ENCODE results near the gene CAPNS2. TPM values are rescaled to one million over a fixed set of nuclear protein-coding genes. Genes with fewer than 3 reads are reported as not detected.

The CAPNS2 gene
- total and polyA plus RNA-seq, 12 donors: 0.13 to 1.3 (median 0.33) TPM; not detected in 3

- H3K36me3 ChIP-seq (replicated peaks in 1 of 2): peaks cover 0 to 11% of the 10 kb centered on the region in 2 donors
- no peaks in the 10 kb centered on the region for H3K4me1 ChIP-seq (replicated peaks in 1 of 2)
- no peak overlapping the region for H3K27ac ChIP-seq
- no peak overlapping the region for H3K4me3 ChIP-seq
- DNase-seq: no peak
- no peaks in the 10 kb centered on the region for H3K27me3 ChIP-seq
- no peaks in the 10 kb centered on the region for H3K9me3 ChIP-seq (replicated peaks in 1 of 3)
- no peak for TF ChIP-seq CTCF (IDR thresholded peaks at IDR 0.05)
- no peak for TF ChIP-seq POLR2A (IDR thresholded peaks at IDR 0.05)
- WGBS, 4 donors: 74 to 84% (median 79%) methylated on average over 3 of the region's 3 CpGs
- intact Hi-C loops (cut with DNase I): no loop called here
Observed at GRCh38 chr16:55577887-55578286, 11.4 kb downstream of the CAPNS2 start.

GRCh38 chr16:55585631-55586030 lies 19.1 kb downstream of the CAPNS2 start:
- intact Hi-C loops (cut with DNase I): no loop called here
- WGBS, 4 donors: 69 to 84% (median 78%) methylated on average over 2 of the region's 2 CpGs
- Histone ChIP-seq H3K27me3 (no peaks in the 10 kb centered on the region), H3K4me3 (no peak overlapping the region), H3K9me3 (replicated peaks in 1 of 3) (no peaks in the 10 kb centered on the region), H3K27ac (no peak overlapping the region), H3K36me3 (replicated peaks in 1 of 2) (no peaks in the 10 kb centered on the region), H3K4me1 (replicated peaks in 1 of 2) (no peaks in the 10 kb centered on the region)
- TF ChIP-seq CTCF (IDR thresholded peaks at IDR 0.05) (no peak), POLR2A (IDR thresholded peaks at IDR 0.05) (no peak)
- no peak for DNase-seq

- Histone ChIP-seq H3K9me3 (replicated peaks in 1 of 3) (no peaks in the 10 kb centered on the region), H3K4me3 (no peak overlapping the region), H3K36me3 (replicated peaks in 1 of 2) (no peaks in the 10 kb centered on the region), H3K27me3 (no peaks in the 10 kb centered on the region), H3K27ac (no peak overlapping the region), H3K4me1 (replicated peaks in 1 of 2) (no peaks in the 10 kb centered on the region)
- no peak for TF ChIP-seq POLR2A (IDR thresholded peaks at IDR 0.05)
- TF ChIP-seq CTCF (IDR thresholded peaks at IDR 0.05): no peak
- intact Hi-C loops (cut with DNase I): no loop called here
- no peak for DNase-seq
- WGBS, 4 donors: 71 to 84% (median 76%) methylated on average over 6 of the region's 6 CpGs
Observed at GRCh38 chr16:55588799-55589198, 22.3 kb downstream of the CAPNS2 start.

GRCh38 chr16:55592306-55592705 lies 25.8 kb downstream of the CAPNS2 start:
- no peak overlapping the region for H3K27ac ChIP-seq

More at GRCh38 chr16:55592306-55592705, 25.8 kb downstream of the CAPNS2 start:
- Histone ChIP-seq H3K27me3 (peaks cover 4% of the 10 kb centered on the region), H3K4me3 (no peak overlapping the region), H3K36me3 (replicated peaks in 1 of 2) (no peaks in the 10 kb centered on the region), H3K4me1 (replicated peaks in 1 of 2) (no peaks in the 10 kb centered on the region), H3K9me3 (replicated peaks in 1 of 3) (no peaks in the 10 kb centered on the region)
- intact Hi-C loops (cut with DNase I): no loop called here
- DNase-seq: no peak
- no peak for TF ChIP-seq CTCF (IDR thresholded peaks at IDR 0.05)
- TF ChIP-seq POLR2A (IDR thresholded peaks at IDR 0.05): no peak

Measured in adrenal gland (tissue), 12 donors.